Stimulated activated CD4-positive, alpha-beta T cell treated with anti-CD3 and anti-CD28 coated beads, Interleukin-4, amount 100 ng/mL, for 48 hours (primary cell): ENCODE data around the gene TOPBP1.

Source experiments
- DNase-seq, 2 donors: peaks; one replicate each; pipeline ENCODE4 v3.0.0-alpha.2; 2020; ENCODE audit warnings: low read depth in 2 of 2

Gene TOPBP1

DNA sequence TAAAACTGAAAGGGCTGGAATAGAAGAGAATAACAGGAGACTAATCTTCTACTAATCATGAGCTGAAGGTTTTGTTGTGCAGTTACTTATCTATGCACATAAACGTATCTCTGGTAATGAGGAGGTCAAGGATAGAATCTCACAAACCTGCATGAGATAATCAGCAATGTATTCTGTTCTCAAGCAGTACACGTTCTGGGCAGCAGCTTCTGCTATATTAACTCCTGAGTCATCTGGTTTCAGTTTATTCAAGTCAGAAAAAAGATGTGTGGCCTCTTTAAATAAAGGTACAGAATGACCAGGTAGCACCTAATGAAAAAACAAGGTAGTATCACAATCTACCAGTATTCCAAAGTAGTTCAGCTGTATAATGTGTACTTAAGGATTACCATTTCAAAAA lies 53.4 kb downstream of the TOPBP1 start:
- DNase-seq: no peak

DNA sequence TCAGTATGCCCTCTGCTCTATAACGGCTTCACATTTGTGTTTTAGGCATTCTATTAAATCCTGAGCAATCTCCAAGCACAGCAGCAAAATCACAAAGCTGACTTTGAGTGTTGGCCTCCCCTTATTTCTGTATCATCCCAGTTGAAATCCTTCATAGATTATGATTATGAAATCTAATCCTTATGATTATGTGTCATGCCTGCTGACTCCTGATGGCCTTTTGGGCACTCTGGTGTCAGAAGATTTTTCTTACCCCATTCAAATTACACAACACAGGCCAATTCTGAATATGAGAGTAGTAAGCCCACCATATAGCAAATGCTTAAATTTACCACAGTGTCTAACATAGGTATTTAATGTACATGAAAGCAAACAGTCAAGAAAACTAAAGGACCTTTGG lies 53.9 kb downstream of the TOPBP1 start:
- no peak for DNase-seq

DNA sequence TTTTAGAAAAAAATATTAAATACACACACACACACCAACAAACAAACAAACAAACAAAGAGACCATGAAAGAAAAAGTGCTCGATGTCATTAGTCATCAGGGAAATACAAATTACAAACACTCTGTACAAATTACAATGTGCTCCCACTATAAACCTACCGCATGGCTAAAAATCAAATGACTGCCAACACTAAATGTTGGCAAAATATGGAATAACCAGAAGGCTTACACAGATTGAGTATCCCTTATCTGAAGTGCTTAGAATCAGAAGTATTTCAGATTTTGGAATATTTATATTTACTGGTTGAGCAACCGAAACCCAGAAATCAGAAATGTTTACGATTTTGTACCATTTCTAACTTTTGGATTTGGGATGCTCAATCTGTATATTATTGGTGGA lies 54.8 kb downstream of the TOPBP1 start:
- DNase-seq: no peak

DNA sequence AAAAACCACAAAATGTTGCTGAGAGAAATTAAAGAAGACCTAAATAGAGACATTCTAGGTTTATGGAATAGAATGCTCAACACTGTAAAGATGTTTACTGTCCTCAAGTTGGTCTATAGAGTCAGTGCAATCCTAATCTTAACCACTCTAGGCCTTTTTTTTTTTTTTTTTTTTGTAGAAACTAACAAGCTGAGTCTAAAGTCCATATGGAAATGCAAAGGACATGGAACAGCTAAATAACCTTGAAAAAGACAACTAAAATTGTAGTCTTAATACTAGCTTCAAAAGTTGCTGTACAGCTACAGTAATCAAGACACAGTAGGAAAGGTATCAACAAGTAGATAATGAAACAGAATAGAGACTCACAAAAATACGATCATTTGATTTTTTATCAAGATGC lies 55.4 kb downstream of the TOPBP1 start:
- no peak for DNase-seq

DNA sequence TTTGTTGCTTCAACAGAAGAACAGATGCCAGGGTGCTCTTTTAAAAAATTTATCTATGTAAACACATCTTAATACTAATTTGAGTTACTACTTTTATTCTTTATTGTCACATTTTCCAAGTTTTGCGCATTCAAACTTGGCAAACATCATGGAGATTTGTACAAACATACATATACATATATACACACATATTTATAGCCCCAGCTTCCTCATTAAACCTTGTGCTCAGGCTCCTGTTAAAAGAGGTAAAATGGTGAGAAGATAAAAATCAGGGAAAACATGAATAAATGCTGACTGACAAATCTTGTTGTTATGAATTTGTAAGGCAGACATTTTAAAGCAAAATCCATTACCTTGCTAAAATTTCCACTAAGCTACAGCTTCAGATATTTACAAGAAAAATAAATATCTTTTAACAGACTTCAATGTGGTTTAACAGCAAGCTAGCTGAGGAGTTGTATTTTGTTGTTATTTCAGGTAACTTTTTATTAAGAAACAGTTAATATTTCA lies 61.1 kb downstream of the TOPBP1 start:
- no peak for DNase-seq

DNA sequence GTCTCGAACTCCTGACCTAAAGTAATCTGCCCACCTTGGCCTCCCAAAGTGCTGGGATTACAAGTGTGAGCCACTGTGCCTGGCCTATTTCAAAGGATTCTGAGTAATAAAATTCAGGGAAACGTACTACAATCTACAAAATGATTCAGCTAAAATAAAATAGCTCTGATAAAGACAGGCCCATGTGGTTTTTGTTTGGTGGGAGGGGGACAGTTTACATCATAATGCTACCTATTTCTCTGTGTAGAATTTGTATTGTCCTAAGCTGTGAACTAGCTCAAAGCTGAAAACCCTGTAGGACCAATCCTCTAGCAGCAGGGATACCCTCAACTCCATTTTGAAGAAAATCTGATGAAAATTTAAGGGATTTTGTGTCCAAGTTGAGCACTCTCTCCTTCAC lies 62.5 kb downstream of the TOPBP1 start:
- DNase-seq: no peak

DNA sequence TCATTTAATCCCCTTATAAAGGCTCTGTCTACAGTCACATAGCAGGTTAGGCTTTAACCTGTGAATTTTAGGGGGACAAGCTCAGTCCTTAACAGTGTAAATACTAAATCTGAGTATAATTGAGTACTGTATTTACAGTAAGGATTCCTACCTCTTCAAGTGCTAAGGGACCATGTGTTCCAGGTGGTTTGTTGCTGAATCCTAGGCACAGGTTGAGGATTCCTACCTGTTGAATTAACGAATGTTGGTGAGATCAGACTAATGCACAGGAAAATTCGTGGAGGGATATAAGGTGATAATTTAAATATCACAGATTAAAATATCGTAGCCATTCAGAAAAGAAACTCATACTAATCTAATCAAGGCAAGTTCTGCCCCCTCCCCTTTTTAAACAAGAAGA lies 63.3 kb downstream of the TOPBP1 start:
- no peak for DNase-seq

DNA sequence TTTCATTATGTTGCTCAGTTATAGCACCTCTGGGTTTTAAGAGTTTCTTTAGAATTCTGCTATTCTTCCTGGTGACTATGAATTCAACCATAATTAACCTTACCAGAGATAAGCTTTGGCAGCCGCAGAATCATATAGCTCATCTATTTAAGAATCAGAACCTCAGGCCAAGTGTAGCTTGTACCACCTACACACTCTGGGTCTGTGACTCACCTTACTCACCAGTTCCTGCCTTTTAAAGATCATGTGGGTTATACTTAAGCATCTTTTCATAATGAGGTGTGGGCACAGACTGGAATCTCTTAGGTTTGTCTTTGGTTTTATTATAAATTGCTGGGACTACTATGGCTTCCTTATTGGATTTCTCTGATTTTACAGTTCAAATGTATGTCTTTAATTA lies 66.4 kb downstream of the TOPBP1 start:
- peak in 1 of 2 donors; percentile 25 for DNase-seq

DNA sequence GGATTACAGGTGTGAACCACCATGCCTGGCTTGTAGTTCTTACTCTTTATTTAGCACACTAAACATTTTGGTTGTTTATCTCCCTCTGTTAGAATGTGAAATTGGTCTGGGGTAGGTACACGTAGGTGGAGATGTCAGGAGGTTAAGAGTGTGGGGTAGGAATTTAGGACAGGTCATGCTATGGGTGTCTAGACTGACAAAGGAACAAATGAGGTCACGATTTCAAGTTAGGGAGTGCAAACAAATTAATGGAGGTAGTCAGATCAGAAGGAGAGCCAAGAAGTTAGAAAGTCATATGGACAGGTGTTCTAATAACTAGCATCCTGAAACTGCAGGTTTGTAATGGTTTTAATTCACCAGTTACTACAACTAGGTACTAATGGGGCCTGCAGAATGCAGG lies 68.5 kb downstream of the TOPBP1 start:
- no peak for DNase-seq

DNA sequence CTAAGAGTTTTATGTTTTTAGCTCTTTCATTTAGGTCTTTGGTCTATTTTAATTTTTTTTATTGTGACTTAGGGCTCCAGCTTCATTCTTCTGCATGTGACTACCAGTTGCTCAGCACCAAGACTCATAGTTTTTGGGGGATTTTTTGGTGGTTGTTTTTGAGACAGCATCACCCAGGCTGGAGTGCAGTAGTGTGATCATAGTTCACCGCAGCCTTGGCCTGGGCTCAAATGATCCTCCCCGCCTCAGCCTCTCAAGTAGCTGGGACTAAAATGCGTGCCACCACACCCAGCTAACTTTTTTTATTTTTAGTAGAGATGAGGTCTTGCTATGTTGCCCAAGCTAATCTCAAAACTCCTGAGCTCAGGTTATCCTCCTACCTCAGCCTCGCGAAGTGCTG lies 68.9 kb downstream of the TOPBP1 start:
- no peak for DNase-seq

DNA sequence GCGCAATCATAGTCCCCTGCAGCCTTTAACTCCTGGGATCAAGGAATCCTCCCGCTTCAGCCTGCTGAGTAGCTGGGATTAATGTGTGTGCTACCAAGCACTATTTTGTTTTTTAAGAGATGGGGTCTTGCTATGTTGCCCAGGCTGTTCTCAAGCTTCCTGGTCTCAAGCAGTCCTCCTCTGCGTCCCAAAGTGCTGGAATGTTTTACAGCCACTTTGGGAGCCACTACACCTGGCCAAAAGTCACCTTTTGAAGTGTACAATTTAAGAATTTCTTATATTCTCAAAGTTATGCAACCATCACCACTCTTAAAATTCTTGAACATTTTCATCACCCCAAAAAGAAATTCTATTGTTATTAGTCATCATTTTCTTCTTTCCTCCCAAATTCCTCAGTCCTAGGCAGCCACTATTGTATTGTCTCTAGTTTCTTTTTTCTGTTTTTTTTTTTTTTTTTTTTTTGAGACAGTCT lies 70.4 kb downstream of the TOPBP1 start:
- no peak for DNase-seq

DNA sequence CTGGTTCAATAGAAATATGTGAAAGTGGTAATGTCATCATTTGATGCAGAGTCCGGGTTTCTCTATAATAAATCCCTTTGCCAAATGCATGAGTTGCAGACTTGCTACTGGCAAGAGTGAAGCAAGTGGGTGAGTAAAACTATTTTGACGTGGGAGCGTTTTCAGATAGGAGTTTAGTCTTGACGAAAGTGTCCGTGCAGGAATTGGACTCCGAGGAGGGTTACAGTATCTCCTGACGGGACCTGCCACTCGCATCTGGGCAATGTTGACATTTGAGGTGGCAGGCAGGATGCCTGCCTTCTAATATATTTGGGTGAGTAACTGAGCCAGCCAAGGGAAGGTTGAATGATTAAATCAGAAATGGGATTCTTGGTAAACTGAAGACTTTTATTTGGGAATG lies 72.2 kb downstream of the TOPBP1 start:
- no peak for DNase-seq

DNA sequence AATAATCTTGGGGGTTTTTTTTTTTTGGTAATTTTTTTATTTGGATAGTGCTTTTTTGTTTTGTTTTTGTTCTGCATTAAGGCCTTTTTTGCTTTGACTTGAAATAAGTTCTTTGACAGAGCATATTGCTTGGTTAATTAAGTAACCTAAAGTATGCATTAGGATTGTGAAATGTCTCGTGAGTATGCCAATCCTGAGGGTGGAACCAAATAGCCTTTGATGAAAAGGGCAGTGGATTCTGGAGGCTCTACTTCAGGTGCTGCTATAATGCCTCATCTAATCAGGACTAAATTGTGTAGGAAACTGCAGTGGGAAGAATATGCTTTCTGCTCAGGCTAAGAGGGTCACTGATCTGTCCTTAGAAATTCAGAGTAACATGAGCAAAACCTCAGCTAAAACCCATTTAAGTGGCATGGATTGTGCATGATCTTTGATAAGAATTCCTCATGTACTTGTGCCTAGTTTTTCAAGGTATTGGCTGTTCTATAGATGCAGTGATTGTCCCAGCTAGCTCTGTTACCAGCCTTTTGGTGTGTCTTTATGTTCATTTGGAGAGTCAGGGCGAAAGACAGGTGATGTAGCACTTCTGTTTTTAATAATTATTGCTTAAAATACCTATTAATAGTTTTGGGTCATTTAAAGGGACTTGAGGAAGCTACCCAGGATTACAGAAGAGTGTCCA lies 72.8 kb downstream of the TOPBP1 start:
- DNase-seq: no peak

DNA sequence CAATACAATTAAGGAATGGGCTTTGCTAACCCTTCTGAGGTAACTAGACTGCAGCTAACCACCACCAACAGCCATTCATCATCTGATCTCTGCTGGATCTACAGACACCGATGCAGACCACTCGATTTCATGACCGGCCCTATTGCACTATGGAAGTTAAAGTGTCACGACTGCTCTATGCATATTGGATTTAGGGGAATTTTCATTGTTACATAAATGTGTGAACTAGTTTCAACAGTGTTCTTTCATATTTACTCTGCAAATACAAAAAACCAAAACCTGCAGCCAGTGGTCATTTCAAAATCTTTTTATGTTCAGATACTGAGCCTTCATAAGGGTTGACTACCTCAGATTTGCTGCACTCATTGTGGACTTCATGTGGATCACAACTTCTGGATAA lies 73.7 kb downstream of the TOPBP1 start:
- no peak for DNase-seq

DNA sequence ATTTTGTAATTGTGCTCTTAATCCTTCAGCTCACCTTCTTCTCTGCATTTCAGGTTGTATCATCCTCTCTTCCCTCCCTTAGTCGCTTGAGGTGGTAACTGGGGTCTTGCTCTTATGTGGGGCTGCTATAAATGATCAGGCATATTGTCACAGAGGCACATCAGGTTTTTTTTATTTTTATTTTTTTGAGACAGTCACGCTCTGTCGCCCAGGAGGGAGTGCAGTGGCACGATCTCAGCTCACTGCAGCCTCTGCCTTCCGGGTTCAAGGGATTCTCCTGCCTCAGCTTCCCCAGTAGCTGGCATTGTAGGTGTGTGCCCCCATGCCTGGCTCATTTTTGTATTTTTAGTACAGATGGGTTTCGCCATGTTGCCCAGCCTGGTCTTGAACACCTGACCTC lies 78.3 kb downstream of the TOPBP1 start:
- DNase-seq: no peak

DNA sequence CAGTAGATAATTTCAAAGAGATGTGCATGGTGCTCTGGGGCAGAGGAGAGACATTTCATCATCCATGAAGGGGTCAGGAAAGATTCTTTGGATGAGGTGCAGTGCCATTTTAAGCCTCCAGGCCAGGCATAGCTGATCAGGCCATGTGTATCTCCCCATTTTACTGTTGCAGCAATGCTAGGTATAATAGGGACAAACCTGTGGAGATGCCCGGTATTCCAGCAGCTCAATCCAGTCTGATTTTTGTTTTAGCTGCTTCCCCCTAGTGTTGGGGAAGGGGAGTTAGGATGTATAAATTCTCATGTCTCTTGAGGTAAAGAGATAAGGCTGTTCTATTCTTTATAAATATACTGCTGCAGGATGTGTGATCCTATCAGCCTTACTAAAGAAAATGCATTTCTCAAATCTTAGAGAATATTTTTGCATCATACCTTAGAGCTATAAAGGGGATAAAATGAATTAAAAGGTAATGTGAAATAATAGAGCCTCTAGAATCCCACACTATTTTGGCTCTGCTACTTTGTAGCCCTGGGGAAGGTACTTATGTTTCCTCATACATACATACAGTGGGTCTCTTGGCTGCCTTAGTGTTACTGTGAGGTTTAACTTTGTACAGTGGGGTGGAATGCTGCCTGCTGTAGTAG lies 83.1 kb downstream of the TOPBP1 start:
- no peak for DNase-seq

DNA sequence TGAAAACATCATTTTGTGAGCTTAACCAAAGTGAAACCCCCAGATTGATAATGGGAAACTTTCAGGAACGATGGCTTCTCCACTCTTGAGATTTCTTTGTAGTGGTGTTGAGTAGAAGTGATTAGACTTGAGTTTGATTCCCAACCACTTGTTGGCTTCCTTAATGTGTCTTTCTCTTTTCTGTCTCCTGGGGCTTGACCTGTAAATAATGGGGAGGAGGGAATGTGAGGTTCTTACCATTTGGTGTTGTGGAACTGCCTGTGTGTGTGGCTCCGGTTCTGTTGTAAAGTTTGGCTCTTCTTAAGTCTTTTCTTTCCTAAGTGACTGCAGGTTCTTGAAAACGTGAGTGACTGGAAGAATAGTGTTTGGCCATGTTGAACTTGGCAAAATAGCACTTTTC lies 85.6 kb downstream of the TOPBP1 start:
- DNase-seq: no peak

DNA sequence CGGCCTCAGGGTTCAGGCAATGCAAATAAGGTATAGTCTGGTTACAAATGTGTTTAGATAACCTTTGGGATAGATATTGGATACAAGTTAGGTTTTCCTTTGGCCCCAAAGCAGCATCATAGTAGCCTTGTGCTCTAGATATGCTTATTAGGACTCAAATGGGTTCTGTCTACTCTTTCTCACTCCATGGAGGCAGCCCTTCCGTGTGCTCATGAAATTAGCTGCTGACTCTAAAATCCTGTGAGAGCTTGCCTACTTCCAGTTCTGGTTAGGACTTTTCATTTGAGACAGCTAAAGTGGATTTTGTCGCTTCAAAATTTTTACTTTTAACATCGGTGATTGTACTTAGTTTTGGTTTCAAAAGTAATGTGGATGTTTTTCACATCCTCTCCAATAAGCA lies 86.7 kb downstream of the TOPBP1 start:
- no peak for DNase-seq

DNA sequence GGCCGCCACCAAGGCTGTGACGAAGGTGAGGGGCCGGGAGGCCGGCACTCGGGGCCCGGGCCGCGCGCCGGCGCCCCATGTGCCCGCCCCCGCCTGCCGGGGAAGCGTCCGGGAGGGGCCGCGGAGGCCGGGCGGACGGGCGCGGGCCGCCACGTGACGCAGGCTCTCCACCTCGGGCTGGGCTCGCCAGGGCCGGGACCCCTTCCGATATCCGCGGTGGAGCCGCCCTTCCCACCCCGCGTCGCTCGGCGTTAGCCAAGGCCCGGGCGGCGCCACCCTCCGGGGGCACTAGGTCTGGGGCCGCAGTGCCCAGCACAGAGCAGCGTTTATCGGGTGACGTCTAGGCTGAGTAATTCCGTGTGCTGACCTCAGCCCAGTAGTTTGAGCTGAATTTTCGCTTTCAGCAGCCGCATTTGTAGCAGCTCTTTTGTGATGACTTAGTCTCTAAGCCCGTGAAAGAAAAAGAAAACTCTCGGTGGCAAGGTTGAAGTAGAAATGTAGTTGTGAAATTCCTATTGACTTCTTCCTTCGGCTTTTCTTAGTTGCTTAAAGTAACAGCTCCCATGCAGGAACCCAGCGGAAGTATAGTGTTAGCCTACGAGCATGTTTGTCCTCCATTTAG lies 87.4 kb downstream of the TOPBP1 start:
- peak; percentile 50 to 73 for DNase-seq

DNA sequence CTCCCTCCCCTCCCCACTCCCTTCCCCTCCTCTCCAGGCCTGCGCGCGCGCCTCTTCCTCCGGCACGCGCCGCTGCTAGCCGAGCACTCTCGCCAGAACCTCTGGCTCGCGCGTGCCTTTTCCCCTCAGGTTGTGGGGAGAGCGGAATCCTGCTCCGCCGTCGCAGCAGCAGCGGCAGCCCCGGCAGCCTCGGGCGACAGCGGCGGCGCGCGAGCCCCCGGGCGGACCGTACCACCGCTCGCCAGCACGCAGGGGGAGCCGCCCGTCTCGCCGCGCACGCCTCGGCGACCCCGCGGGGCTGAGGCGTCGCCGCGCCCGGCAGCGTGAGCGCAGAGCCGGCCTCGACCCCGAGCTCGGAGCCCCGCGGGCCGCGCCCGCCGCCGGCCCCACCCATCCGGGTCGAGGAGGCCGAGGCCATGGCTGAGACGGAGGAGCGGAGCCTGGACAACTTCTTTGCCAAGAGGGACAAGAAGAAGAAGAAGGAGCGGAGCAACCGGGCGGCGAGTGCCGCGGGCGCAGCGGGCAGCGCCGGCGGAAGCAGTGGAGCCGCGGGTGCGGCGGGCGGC lies 88.0 kb downstream of the TOPBP1 start, which contains the start of gene CDV3:
Gene CDV3 (plus strand): TSS at position 58 of the 566 bp plus-strand sequence. CDS start 359 bp downstream, at position 417.
- DNase-seq: no peak

DNA sequence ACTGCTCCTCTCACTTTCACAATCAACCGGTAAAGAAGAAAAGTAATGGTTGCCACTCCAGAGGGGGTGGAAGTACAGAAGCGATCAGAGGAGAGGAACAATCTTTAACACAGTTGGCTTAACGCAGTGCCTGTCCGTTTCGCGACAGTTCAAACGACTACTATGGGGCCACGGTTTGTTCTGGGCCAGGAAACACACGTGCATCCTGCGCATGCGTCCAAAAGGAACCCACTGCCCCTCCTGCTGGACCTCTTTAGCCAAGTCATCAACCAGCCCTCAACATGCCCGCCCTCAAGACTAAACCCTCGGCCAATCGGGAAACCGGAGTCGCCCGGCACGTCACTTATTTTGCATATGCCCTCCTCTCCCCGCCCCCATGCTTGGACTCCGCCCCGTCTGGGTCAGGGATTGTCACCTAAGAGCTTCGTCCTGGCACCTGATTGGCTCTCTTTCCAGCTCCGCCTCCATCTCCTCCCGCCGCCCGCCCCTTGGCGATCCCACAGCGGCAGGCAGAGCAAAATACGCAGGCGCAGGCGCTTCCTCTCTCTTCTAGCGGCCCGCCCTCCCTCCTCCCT lies 88.6 kb downstream of the TOPBP1 start:
- peak; percentile 99 to 100 for DNase-seq
